Right lobe of liver (tissue), 4 donors: ENCODE measurements around the gene GPALPP1.

Experiments used
- POLR2A ChIP-seq: fragments of 450-650 bp; IDR thresholded peaks from one replicate; pipeline ENCODE4 v1.6.1; 2017; ENCODE audit warnings: antibody characterized with exemption, mild to moderate bottlenecking
- TF ChIP-seq, protein P1 (sequence below), 4 donors: fragments of 200-600 bp in 3 of 4; fragments of 450-650 bp in 1 of 4; IDR thresholded peaks; one replicate each; pipeline versions ENCODE4 v1.5.1 to v1.8.0; 2016 to 2022; ENCODE audit warnings: antibody characterized with exemption in 4 of 4, mild to moderate bottlenecking in 2 of 4
- donor health status: DM: no; HTN: no; CAD: no.
- donor health status: DM: no; HTN: no; CAD: no.
- donor health status: DM: no; HTN: yes; CAD: no.

DNA sequence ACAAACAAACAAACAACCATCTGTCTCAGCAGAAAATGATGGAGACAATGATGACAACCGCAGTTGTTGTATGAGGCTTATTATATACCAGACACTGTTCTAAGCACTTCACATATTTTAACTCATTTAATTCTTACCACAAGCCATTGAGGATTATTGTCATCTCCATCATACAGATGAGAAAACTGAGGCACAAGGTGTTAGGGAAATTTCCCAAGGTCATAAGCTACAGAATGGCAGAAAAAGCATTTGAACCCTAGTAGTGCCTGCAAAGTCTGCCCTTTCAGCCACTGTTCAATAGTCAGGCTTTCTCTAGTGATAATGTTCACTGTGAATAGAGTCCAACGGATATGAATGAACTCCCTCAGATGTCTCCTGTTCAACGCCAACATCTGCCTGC lies 60.1 kb downstream of the GPALPP1 start:
- TF ChIP-seq, protein P1, sequence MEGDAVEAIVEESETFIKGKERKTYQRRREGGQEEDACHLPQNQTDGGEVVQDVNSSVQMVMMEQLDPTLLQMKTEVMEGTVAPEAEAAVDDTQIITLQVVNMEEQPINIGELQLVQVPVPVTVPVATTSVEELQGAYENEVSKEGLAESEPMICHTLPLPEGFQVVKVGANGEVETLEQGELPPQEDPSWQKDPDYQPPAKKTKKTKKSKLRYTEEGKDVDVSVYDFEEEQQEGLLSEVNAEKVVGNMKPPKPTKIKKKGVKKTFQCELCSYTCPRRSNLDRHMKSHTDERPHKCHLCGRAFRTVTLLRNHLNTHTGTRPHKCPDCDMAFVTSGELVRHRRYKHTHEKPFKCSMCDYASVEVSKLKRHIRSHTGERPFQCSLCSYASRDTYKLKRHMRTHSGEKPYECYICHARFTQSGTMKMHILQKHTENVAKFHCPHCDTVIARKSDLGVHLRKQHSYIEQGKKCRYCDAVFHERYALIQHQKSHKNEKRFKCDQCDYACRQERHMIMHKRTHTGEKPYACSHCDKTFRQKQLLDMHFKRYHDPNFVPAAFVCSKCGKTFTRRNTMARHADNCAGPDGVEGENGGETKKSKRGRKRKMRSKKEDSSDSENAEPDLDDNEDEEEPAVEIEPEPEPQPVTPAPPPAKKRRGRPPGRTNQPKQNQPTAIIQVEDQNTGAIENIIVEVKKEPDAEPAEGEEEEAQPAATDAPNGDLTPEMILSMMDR (IDR thresholded peaks at IDR 0.05) = no peak
- no peak for TF ChIP-seq POLR2A
